BE2C (cell line): ENCODE measurements around the gene NRP2.

ENCODE experiments used
- DNase-seq: peaks from one replicate; pipeline ENCODE4 v3.0.0-alpha.2; 2020
- H3K27me3 ChIP-seq: fragments of 250-450 bp; sonication (Bioruptor Pico); 2 replicates; pipeline ENCODE4 v1.5.1; 2020; ENCODE audit warnings: mild to moderate bottlenecking
- H3K36me3 ChIP-seq: fragments of 250-450 bp; sonication (Bioruptor Pico); 2 replicates; pipeline ENCODE4 v1.5.1; 2020; ENCODE audit warnings: mild to moderate bottlenecking
- H3K4me1 ChIP-seq: fragments of 250-450 bp; sonication (Bioruptor Pico); 2 replicates; pipeline ENCODE4 v1.5.1; 2020
- H3K4me3 ChIP-seq: 2 replicates; pipeline ENCODE4 v1.5.1; 2011; ENCODE audit warnings: low read depth, low read length
- H3K9me3 ChIP-seq: fragments of 250-450 bp; sonication (Bioruptor Pico); 2 replicates; pipeline ENCODE4 v1.5.1; 2020
- TF ChIP-seq, protein P1 (sequence below): IDR thresholded peaks from 2 replicates; pipeline ENCODE4 v1.5.1; 2012; ENCODE audit warnings: mild to moderate bottlenecking, low read depth, low read length

The NRP2 gene

DNA sequence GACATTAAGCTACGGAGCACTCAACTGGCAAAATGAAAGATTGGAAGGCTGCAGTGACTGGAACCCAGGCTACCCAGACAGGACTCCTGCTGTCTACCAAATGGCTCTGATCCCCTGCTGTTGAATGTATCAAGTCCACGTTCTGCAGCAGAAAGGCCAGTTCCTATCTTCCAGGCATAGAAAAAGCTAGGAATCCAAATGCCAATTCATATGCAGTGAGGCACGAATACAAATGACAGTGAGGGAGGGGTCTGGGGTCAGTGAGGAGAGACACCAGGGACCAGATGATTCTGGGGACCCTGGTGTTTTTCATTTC lies 5.3 kb downstream of the NRP2 start:
- no peak overlapping the region; the same call in 1 of the 2 replicates for H3K4me3 ChIP-seq
- no peaks in the 10 kb centered on the region for H3K9me3 ChIP-seq
- no peaks in the 10 kb centered on the region for H3K36me3 ChIP-seq
- TF ChIP-seq, protein P1, sequence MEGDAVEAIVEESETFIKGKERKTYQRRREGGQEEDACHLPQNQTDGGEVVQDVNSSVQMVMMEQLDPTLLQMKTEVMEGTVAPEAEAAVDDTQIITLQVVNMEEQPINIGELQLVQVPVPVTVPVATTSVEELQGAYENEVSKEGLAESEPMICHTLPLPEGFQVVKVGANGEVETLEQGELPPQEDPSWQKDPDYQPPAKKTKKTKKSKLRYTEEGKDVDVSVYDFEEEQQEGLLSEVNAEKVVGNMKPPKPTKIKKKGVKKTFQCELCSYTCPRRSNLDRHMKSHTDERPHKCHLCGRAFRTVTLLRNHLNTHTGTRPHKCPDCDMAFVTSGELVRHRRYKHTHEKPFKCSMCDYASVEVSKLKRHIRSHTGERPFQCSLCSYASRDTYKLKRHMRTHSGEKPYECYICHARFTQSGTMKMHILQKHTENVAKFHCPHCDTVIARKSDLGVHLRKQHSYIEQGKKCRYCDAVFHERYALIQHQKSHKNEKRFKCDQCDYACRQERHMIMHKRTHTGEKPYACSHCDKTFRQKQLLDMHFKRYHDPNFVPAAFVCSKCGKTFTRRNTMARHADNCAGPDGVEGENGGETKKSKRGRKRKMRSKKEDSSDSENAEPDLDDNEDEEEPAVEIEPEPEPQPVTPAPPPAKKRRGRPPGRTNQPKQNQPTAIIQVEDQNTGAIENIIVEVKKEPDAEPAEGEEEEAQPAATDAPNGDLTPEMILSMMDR, result no peak
- no peak for DNase-seq
- H3K27me3 ChIP-seq, result peaks cover 28% of the 10 kb centered on the region
- H3K4me1 ChIP-seq, result peaks cover 4% of the 10 kb centered on the region

- TF ChIP-seq, protein P1, result no peak
- Histone ChIP-seq H3K4me1 (peaks cover 4% of the 10 kb centered on the region), H3K9me3 (no peaks in the 10 kb centered on the region), H3K27me3 (peaks cover 18% of the 10 kb centered on the region), H3K4me3 (no peak overlapping the region), H3K36me3 (no peaks in the 10 kb centered on the region)
- no peak for DNase-seq
These were observed 6.3 kb downstream of the NRP2 start for GRCh38 chr2:205688417-205689200.

DNA sequence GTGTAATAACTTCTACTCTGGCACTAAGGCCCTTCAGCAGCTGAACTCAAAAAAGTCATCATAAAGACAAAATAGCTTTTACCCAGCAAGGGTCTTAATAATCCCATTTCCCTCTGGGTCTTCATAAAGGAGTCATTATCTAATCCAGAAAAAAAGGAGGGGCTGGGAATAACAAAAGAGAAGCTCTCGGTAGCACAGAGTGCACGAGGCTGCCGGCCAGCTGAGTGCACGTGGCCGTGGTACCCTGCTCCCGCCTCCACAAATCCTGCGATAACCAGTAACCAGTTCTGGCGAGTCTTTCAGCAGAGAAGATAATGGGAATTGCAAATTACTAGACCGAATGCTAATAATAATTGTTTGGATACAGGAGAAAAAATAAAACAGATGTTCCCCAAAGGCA lies 7.5 kb downstream of the NRP2 start:
- Histone ChIP-seq H3K4me3 (no peak overlapping the region), H3K9me3 (no peaks in the 10 kb centered on the region), H3K4me1 (peaks cover 4% of the 10 kb centered on the region), H3K36me3 (no peaks in the 10 kb centered on the region), H3K27me3 (peaks cover 8% of the 10 kb centered on the region)
- TF ChIP-seq, protein P1, result no peak
- DNase-seq, result no peak

GRCh38 chr2:205692104-205692503 lies 9.8 kb downstream of the NRP2 start:
- H3K4me1 ChIP-seq, result peaks cover 6% of the 10 kb centered on the region
- H3K36me3 ChIP-seq, result no peaks in the 10 kb centered on the region
- no peak overlapping the region for H3K4me3 ChIP-seq
- TF ChIP-seq, protein P1, result no peak
- no peaks in the 10 kb centered on the region for H3K9me3 ChIP-seq
- no peaks in the 10 kb centered on the region for H3K27me3 ChIP-seq
- DNase-seq, result no peak

DNA sequence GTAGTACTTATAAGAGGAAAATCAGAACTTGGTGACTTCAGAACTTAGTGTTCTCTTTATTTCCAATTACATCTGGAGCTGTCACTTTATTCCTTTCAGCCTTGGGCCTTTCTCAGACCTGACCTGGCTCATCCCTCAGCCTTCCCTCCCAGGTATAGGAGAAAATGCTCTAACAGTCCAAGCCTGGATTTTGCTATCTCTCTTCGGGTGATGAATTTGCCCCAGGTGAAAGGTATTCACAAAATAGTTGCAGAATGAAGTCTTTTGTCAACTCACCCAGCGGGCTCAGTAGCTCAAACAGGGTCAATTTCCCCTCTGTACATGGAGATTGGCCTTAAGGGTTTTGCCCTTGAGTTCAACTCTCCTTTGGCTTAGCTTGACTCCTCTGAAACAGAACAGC lies 12.0 kb downstream of the NRP2 start:
- no peak for DNase-seq
- H3K4me1 ChIP-seq, result peaks cover 5% of the 10 kb centered on the region; the same call in 1 of the 2 replicates
- no peak overlapping the region for H3K4me3 ChIP-seq
- H3K36me3 ChIP-seq, result no peaks in the 10 kb centered on the region
- H3K27me3 ChIP-seq, result no peaks in the 10 kb centered on the region
- no peaks in the 10 kb centered on the region for H3K9me3 ChIP-seq
- TF ChIP-seq, protein P1, result no peak

- no peaks in the 10 kb centered on the region for H3K9me3 ChIP-seq
- DNase-seq, result no peak
- H3K4me1 ChIP-seq, result peaks cover 17% of the 10 kb centered on the region
- H3K36me3 ChIP-seq, result no peaks in the 10 kb centered on the region
- no peak overlapping the region for H3K4me3 ChIP-seq
- TF ChIP-seq, protein P1, result no peak
- H3K27me3 ChIP-seq, result no peaks in the 10 kb centered on the region
These were observed 13.2 kb downstream of the NRP2 start for GRCh38 chr2:205695460-205695991.
